ENCODE data around the gene ERC2.

- TF ChIP-seq ZBTB7A (IDR thresholded peaks at IDR 0.05; ENCODE audit: low read depth) (no peak), EGR1 (IDR thresholded peaks at IDR 0.05) (no peak), CREB1 (IDR thresholded peaks at IDR 0.05; ENCODE audit: low read depth) (no peak), TEAD4 (IDR thresholded peaks at IDR 0.05) (no peak)
These were observed 374.1 kb downstream of the ERC2 start for GRCh38 chr3:56094170-56094569.

Data from Ishikawa (cell line).